ENCODE measurements around the gene SMARCD3. TPM values are rescaled to one million over a fixed set of nuclear protein-coding genes. Genes with fewer than 3 reads are reported as not detected.

Gene SMARCD3
- total and polyA plus RNA-seq, 9 of the 15 experiments (the other 6 are each of a cell fraction or from before 2014, with no cell fraction given) = 0.43 to 3.6 (median 2.6) TPM

- Histone ChIP-seq H3K9me1 (ENCODE audit: control insufficient read depth, insufficient read depth, low read length) (no peaks in the 10 kb centered on the region), H3K9ac (ENCODE audit: insufficient read depth in 1 of 2, low read depth in 2 of 2, low read length in 2 of 2) (peak overlapping the region in 1 of 2 experiments; percentile 36; a peak in 1 of 4 replicates), H3K4me2 (ENCODE audit: insufficient read depth, low read length) (no peak overlapping the region), H3K36me3 (ENCODE audit: control insufficient read depth, insufficient read depth, low read length) (no peaks in the 10 kb centered on the region), H3K4me3 (no peak overlapping the region), H2AFZ (ENCODE audit: low read depth, low read length) (no peak overlapping the region), H3K9me3 (replicated peaks; ENCODE audit: control insufficient read depth, insufficient read depth, low read depth, low read length) (0 out of 2 replicates have a peak, but pooled peaks cover 2% of the 10 kb centered on the region), H3K27ac (ENCODE audit: extremely low read depth, low read depth, low read length) (no peak overlapping the region), H3K4me1 (replicated peaks in 1 of 2; ENCODE audit: control insufficient read depth in 2 of 2, insufficient read depth in 2 of 2, low read length in 2 of 2) (peaks cover 0 to 21% of the 10 kb centered on the region in 2 experiments; a peak in 3 of 5 replicates), H3K79me2 (ENCODE audit: control insufficient read depth, insufficient read depth, low read length) (no peaks in the 10 kb centered on the region), H3K27me3 (ENCODE audit: control insufficient read depth in 2 of 2, insufficient read depth in 2 of 2, low read length in 2 of 2) (peaks cover 43 to 62% of the 10 kb centered on the region in 2 experiments), H4K20me1 (replicated peaks; ENCODE audit: control insufficient read depth, insufficient read depth, low read length) (0 out of 2 replicates have a peak, but pooled peaks cover 5% of the 10 kb centered on the region)
- ATAC-seq (no peak), DNase-seq (ENCODE audit: extremely low read depth in 1 of 4, low spot score in 3 of 4) (no peak), FAIRE-seq (no peak)
- intact Hi-C loops (cut with micrococcal nuclease) = no loop called here
- WGBS (ENCODE audit: insufficient coverage, low coverage, missing lambda C conversion rate) = 0% methylated on average over 5 of the region's 5 CpGs
- BruUV-seq (replicated peaks) = no TSS peak
- ChIA-PET POLR2A (interaction anchor here (0.6 kb wide), 1 partner anchor 11 kb away, joined by 3 read pairs; no protein-coding TSS in a partner anchor), CTCF (ENCODE audit: low intra/inter-chr PET ratio) (no interaction called here)
- in situ Hi-C loops (cut with MboI) = no loop called here
- no peak for TF ChIP-seq ZNF175 (CRISPR knock-in tag; IDR thresholded peaks at IDR 0.05; ENCODE audit: low read depth)
- TF ChIP-seq LEF1 (IDR thresholded peaks at IDR 0.05) = no peak
- TF ChIP-seq FUS (optimal IDR thresholded peaks at IDR 0.05; ENCODE audit: low read depth, low read length) = no peak
- no peak for TF ChIP-seq ZNF780A (CRISPR knock-in tag; IDR thresholded peaks at IDR 0.05)
- TF ChIP-seq CREBBP (IDR thresholded peaks at IDR 0.05; ENCODE audit: low read depth, low read length) = no peak
- TF ChIP-seq RFX7 (CRISPR knock-in tag; IDR thresholded peaks at IDR 0.05) = no peak
- no peak for TF ChIP-seq DLX4 (CRISPR knock-in tag; IDR thresholded peaks at IDR 0.05)
- no peak for TF ChIP-seq MAFG (tag; conservative IDR thresholded peaks at IDR 0.05)
- TF ChIP-seq MLX (CRISPR knock-in tag; conservative IDR thresholded peaks at IDR 0.05) = no peak
- no peak for TF ChIP-seq TSHZ1 (CRISPR knock-in tag; IDR thresholded peaks at IDR 0.05)
- no peak for TF ChIP-seq SRSF9 (IDR thresholded peaks at IDR 0.05; ENCODE audit: borderline replicate concordance, low read depth, low read length)
- no peak for TF ChIP-seq HES1 (IDR thresholded peaks at IDR 0.05; ENCODE audit: low read depth)
- TF ChIP-seq SPI1 (IDR thresholded peaks at IDR 0.05; ENCODE audit: borderline replicate concordance, low read depth, low read length) = no peak
- no peak for TF ChIP-seq ADNP (tag; IDR thresholded peaks at IDR 0.05)
- TF ChIP-seq ZNF133 (CRISPR knock-in tag; IDR thresholded peaks at IDR 0.05) = no peak
- TF ChIP-seq ZNF324 (CRISPR knock-in tag; IDR thresholded peaks at IDR 0.05) = no peak
- no peak for TF ChIP-seq NEUROD1 (IDR thresholded peaks at IDR 0.05; ENCODE audit: borderline replicate concordance, low read depth, low read length, partially characterized antibody)
- TF ChIP-seq ZNF644 (tag; IDR thresholded peaks at IDR 0.05; ENCODE audit: low read depth) = no peak
- no peak for TF ChIP-seq RAD21 (CRISPR knock-in tag; conservative IDR thresholded peaks at IDR 0.05 in 1 of 2, IDR thresholded peaks at IDR 0.05 in 1 of 2)
Measured at GRCh38 chr7:151279868-151280267, 31.4 kb upstream of the SMARCD3 start.

Measured in K562 (cell line).